Activated naive CD8-positive, alpha-beta T cell treated with anti-CD3 and anti-CD28 coated beads for 36 hours (primary cell): ENCODE results near the gene ARL5C. TPM values are rescaled to one million over a fixed set of nuclear protein-coding genes. Genes with fewer than 3 reads are reported as not detected.
A peak's percentile ranks its signal among the peaks of the same experiment; 100 is the strongest.

Experiments used
- DNase-seq: peaks from one replicate; pipeline ENCODE4 v3.0.0; 2021
- H3K27ac Mint-ChIP-seq: one replicate; pipeline ENCODE4 v1.8.0; 2022; ENCODE audit warnings: mild to moderate bottlenecking, moderate library complexity, mixed read lengths
- H3K27me3 Mint-ChIP-seq: one replicate; pipeline ENCODE4 v1.8.0; 2022; ENCODE audit warnings: mild to moderate bottlenecking, mixed read lengths
- H3K36me3 Mint-ChIP-seq: one replicate; pipeline ENCODE4 v1.8.0; 2021; ENCODE audit warnings: mild to moderate bottlenecking, mixed read lengths
- H3K4me1 Mint-ChIP-seq: one replicate; pipeline ENCODE4 v1.8.0; 2021; ENCODE audit warnings: mixed read lengths
- H3K4me3 Mint-ChIP-seq: one replicate; pipeline ENCODE4 v1.8.0; 2022; ENCODE audit warnings: mild to moderate bottlenecking, moderate library complexity, mixed read lengths
- H3K9me3 Mint-ChIP-seq: one replicate; pipeline ENCODE4 v1.8.0; 2022; ENCODE audit warnings: mixed read lengths
- total RNA-seq, 2 experiments: library from RNA; stranded (reverse); gene quantifications; one replicate each; pipeline ENCODE4 v1.2.3, GENCODE V29; 2021

The ARL5C gene
- not detected for total RNA-seq

GRCh38 chr17:39165841-39166349, at the start of gene ARL5C:
ARL5C (minus strand) TSS chr17:39166161; CDS start chr17:39165760, 401 bp downstream.
- peak within 1 kb of the TSS; percentile 86 for H3K4me3 Mint-ChIP-seq
- H3K27me3 Mint-ChIP-seq = peaks cover 39% of the 10 kb centered on the region
- H3K9me3 Mint-ChIP-seq = peaks cover 1% of the 10 kb centered on the region
- no peaks in the 10 kb centered on the region for H3K36me3 Mint-ChIP-seq
- no peak for DNase-seq
- peaks cover 9% of the 10 kb centered on the region for H3K4me1 Mint-ChIP-seq
- no peak within 1 kb of the TSS for H3K27ac Mint-ChIP-seq

GRCh38 chr17:39213852-39214251, 47.9 kb upstream of the ARL5C start:
- Mint-ChIP-seq H3K4me3 (no peak overlapping the region), H3K36me3 (no peaks in the 10 kb centered on the region), H3K4me1 (peaks cover 18% of the 10 kb centered on the region), H3K9me3 (no peaks in the 10 kb centered on the region), H3K27ac (no peak overlapping the region), H3K27me3 (no peaks in the 10 kb centered on the region)
- no peak for DNase-seq

GRCh38 chr17:39212841-39213480, 47.0 kb upstream of the ARL5C start:
- H3K36me3 Mint-ChIP-seq = no peaks in the 10 kb centered on the region
- H3K4me1 Mint-ChIP-seq = peaks cover 23% of the 10 kb centered on the region
- H3K9me3 Mint-ChIP-seq = no peaks in the 10 kb centered on the region
- DNase-seq = no peak
- H3K27ac Mint-ChIP-seq = no peak overlapping the region
- no peak overlapping the region for H3K4me3 Mint-ChIP-seq
- no peaks in the 10 kb centered on the region for H3K27me3 Mint-ChIP-seq

- H3K4me1 Mint-ChIP-seq = peaks cover 28% of the 10 kb centered on the region
- H3K4me3 Mint-ChIP-seq = no peak overlapping the region
- H3K36me3 Mint-ChIP-seq = no peaks in the 10 kb centered on the region
- H3K27me3 Mint-ChIP-seq = no peaks in the 10 kb centered on the region
- no peak overlapping the region for H3K27ac Mint-ChIP-seq
- no peak for DNase-seq
- no peaks in the 10 kb centered on the region for H3K9me3 Mint-ChIP-seq
These were observed 46.3 kb upstream of the ARL5C start for GRCh38 chr17:39212195-39212810.

- peak overlapping the region; percentile 58 for H3K4me3 Mint-ChIP-seq
- H3K27ac Mint-ChIP-seq = peak overlapping the region; percentile 63
- H3K4me1 Mint-ChIP-seq = peaks cover 36% of the 10 kb centered on the region
These were observed 44.1 kb upstream of the ARL5C start for GRCh38 chr17:39210093-39210434.

GRCh38 chr17:39209317-39210092, 43.5 kb upstream of the ARL5C start:
- Mint-ChIP-seq H3K27ac (no peak overlapping the region), H3K36me3 (peaks cover 4% of the 10 kb centered on the region), H3K9me3 (no peaks in the 10 kb centered on the region), H3K4me1 (peaks cover 36% of the 10 kb centered on the region), H3K4me3 (peak overlapping the region; percentile 60), H3K27me3 (no peaks in the 10 kb centered on the region)
- DNase-seq = peak; percentile 87

More at GRCh38 chr17:39210093-39210434, 44.1 kb upstream of the ARL5C start:
- H3K36me3 Mint-ChIP-seq = no peaks in the 10 kb centered on the region
- H3K9me3 Mint-ChIP-seq = no peaks in the 10 kb centered on the region
- no peaks in the 10 kb centered on the region for H3K27me3 Mint-ChIP-seq
- DNase-seq = no peak

GRCh38 chr17:39208893-39209292, 42.9 kb upstream of the ARL5C start:
- Mint-ChIP-seq H3K27ac (no peak overlapping the region), H3K4me3 (peak overlapping the region; percentile 60), H3K9me3 (no peaks in the 10 kb centered on the region), H3K36me3 (peaks cover 11% of the 10 kb centered on the region), H3K27me3 (no peaks in the 10 kb centered on the region), H3K4me1 (peaks cover 39% of the 10 kb centered on the region)
- DNase-seq = peak; percentile 45

GRCh38 chr17:39208136-39208535, 42.2 kb upstream of the ARL5C start:
- H3K36me3 Mint-ChIP-seq = peaks cover 17% of the 10 kb centered on the region
- no peaks in the 10 kb centered on the region for H3K27me3 Mint-ChIP-seq
- no peak overlapping the region for H3K27ac Mint-ChIP-seq
- peak overlapping the region; percentile 29 for H3K4me3 Mint-ChIP-seq
- DNase-seq = peak; percentile 37
- H3K9me3 Mint-ChIP-seq = no peaks in the 10 kb centered on the region
- peaks cover 46% of the 10 kb centered on the region for H3K4me1 Mint-ChIP-seq

- peaks cover 45% of the 10 kb centered on the region for H3K36me3 Mint-ChIP-seq
- no peak overlapping the region for H3K4me3 Mint-ChIP-seq
- H3K9me3 Mint-ChIP-seq = no peaks in the 10 kb centered on the region
- H3K27ac Mint-ChIP-seq = peak overlapping the region; percentile 21
- peaks cover 60% of the 10 kb centered on the region for H3K4me1 Mint-ChIP-seq
- no peak for DNase-seq
- H3K27me3 Mint-ChIP-seq = peaks cover 2% of the 10 kb centered on the region
These were observed 39.2 kb upstream of the ARL5C start for GRCh38 chr17:39205112-39205526.

GRCh38 chr17:39204245-39204644, 38.3 kb upstream of the ARL5C start:
- peaks cover 3% of the 10 kb centered on the region for H3K27me3 Mint-ChIP-seq
- H3K4me1 Mint-ChIP-seq = peaks cover 56% of the 10 kb centered on the region
- H3K9me3 Mint-ChIP-seq = no peaks in the 10 kb centered on the region

GRCh38 chr17:39200957-39201510, 35.1 kb upstream of the ARL5C start:
- peaks cover 3% of the 10 kb centered on the region for H3K27me3 Mint-ChIP-seq
- H3K4me3 Mint-ChIP-seq = peak overlapping the region; percentile 99
- DNase-seq = no peak
- H3K27ac Mint-ChIP-seq = peak overlapping the region; percentile 99
- peaks cover 48% of the 10 kb centered on the region for H3K36me3 Mint-ChIP-seq
- no peaks in the 10 kb centered on the region for H3K9me3 Mint-ChIP-seq
- peaks cover 48% of the 10 kb centered on the region for H3K4me1 Mint-ChIP-seq

More at GRCh38 chr17:39204245-39204644, 38.3 kb upstream of the ARL5C start:
- H3K27ac Mint-ChIP-seq = peak overlapping the region; percentile 10
- H3K4me3 Mint-ChIP-seq = peak overlapping the region; percentile 27
- DNase-seq = no peak
- H3K36me3 Mint-ChIP-seq = peaks cover 48% of the 10 kb centered on the region

- Mint-ChIP-seq H3K27ac (peak within 1 kb of the TSS; percentile 99), H3K27me3 (peaks cover 3% of the 10 kb centered on the region), H3K9me3 (no peaks in the 10 kb centered on the region), H3K36me3 (peaks cover 48% of the 10 kb centered on the region), H3K4me1 (peaks cover 56% of the 10 kb centered on the region), H3K4me3 (peak within 1 kb of the TSS; percentile 99)
- peak; percentile 81 for DNase-seq
These were observed 34.3 kb upstream of the ARL5C start, which contains the start of gene RPL19 for GRCh38 chr17:39200070-39200879. RPL19 (plus strand) TSS chr17:39200283; CDS start chr17:39200345, 62 bp downstream.

GRCh38 chr17:39199820-39200069, 33.8 kb upstream of the ARL5C start:
- Mint-ChIP-seq H3K9me3 (no peaks in the 10 kb centered on the region), H3K4me1 (peaks cover 56% of the 10 kb centered on the region), H3K27ac (peak overlapping the region; percentile 99), H3K36me3 (peaks cover 45% of the 10 kb centered on the region), H3K4me3 (peak overlapping the region; percentile 99), H3K27me3 (peaks cover 3% of the 10 kb centered on the region)
- peak; percentile 87 for DNase-seq

GRCh38 chr17:39198186-39198566, 32.2 kb upstream of the ARL5C start:
- peaks cover 53% of the 10 kb centered on the region for H3K4me1 Mint-ChIP-seq

More at GRCh38 chr17:39198186-39198566, 32.2 kb upstream of the ARL5C start:
- Mint-ChIP-seq H3K9me3 (no peaks in the 10 kb centered on the region), H3K4me3 (peak overlapping the region; percentile 99), H3K27ac (peak overlapping the region; percentile 99), H3K36me3 (peaks cover 31% of the 10 kb centered on the region), H3K27me3 (peaks cover 3% of the 10 kb centered on the region)
- DNase-seq = no peak
